GM23248 (cell line): Measurements from ENCODE around the gene CENPVL1. TPM values are rescaled to one million over a fixed set of nuclear protein-coding genes. Genes with fewer than 3 reads are reported as not detected.
"Not testable (repeated sequence)": the region's sequence is repeated elsewhere in the genome, so short reads cannot be mapped to it uniquely, and the experiment has no call there.

Experiments used
- DNase-seq: peaks from one replicate; pipeline ENCODE4 v3.0.0-alpha.2; 2015
- H2AFZ ChIP-seq: fragments of 200-600 bp; sonication (generic); 2 replicates; pipeline ENCODE4 v1.6.1; 2016; ENCODE audit warnings: antibody characterized with exemption
- H3F3A ChIP-seq: fragments of 200-600 bp; sonication (generic); 2 replicates; pipeline ENCODE4 v1.6.1; 2016; ENCODE audit warnings: mild to moderate bottlenecking, antibody characterized with exemption, mixed run types; ENCODE audit not compliant: insufficient read depth
- H3K27ac ChIP-seq: fragments of 200-600 bp; sonication (generic); 2 replicates; pipeline ENCODE4 v1.5.1; 2016; ENCODE audit warnings: mild to moderate bottlenecking
- H3K27me3 ChIP-seq: fragments of 200-600 bp; sonication (generic); replicated peaks from 2 replicates; pipeline ENCODE4 v1.6.1; 2016; ENCODE audit warnings: mild to moderate bottlenecking; ENCODE audit not compliant: insufficient read depth
- H3K36me3 ChIP-seq: fragments of 200-600 bp; sonication (generic); 2 replicates; pipeline ENCODE4 v1.6.1; 2016; ENCODE audit warnings: low read depth, mild to moderate bottlenecking
- H3K4me1 ChIP-seq: fragments of 200-600 bp; sonication (generic); 2 replicates; pipeline ENCODE4 v1.6.1; 2016; ENCODE audit warnings: mild to moderate bottlenecking; ENCODE audit not compliant: insufficient read depth
- H3K4me2 ChIP-seq: fragments of 200-600 bp; sonication (generic); one replicate; pipeline ENCODE4 v1.6.1; 2016; ENCODE audit warnings: mild to moderate bottlenecking; ENCODE audit not compliant: unreplicated experiment
- H3K4me3 ChIP-seq: fragments of 200-600 bp; sonication (generic); 2 replicates; pipeline ENCODE4 v1.5.1; 2016; ENCODE audit warnings: mild to moderate bottlenecking
- H3K79me2 ChIP-seq: fragments of 200-600 bp; sonication (generic); 2 replicates; pipeline ENCODE4 v1.6.1; 2016; ENCODE audit warnings: mild to moderate bottlenecking; ENCODE audit not compliant: insufficient read depth
- H3K9ac ChIP-seq: fragments of 200-600 bp; sonication (generic); 2 replicates; pipeline ENCODE4 v1.6.1; 2016; ENCODE audit warnings: mild to moderate bottlenecking
- H3K9me2 ChIP-seq: fragments of 200-600 bp; sonication (generic); 2 replicates; pipeline ENCODE4 v1.6.1; 2016; ENCODE audit warnings: mixed run types, mild to moderate bottlenecking, moderate library complexity; ENCODE audit not compliant: insufficient read depth
- H3K9me3 ChIP-seq: fragments of 200-600 bp; sonication (generic); one replicate; pipeline ENCODE4 v1.6.1; 2017; ENCODE audit warnings: low read depth
- H4K20me1 ChIP-seq: fragments of 200-600 bp; sonication (generic); 2 replicates; pipeline ENCODE4 v1.6.0; 2016; ENCODE audit not compliant: insufficient read depth
- EZH2 ChIP-seq: fragments of 200-600 bp; sonication (generic); IDR thresholded peaks from 2 replicates; pipeline ENCODE4 v1.6.1; 2018; ENCODE audit warnings: antibody characterized with exemption, mild to moderate bottlenecking; ENCODE audit not compliant: insufficient read depth, poor library complexity, severe bottlenecking
- EZH2phosphoT487 ChIP-seq: fragments of 200-600 bp; sonication (generic); IDR thresholded peaks from 2 replicates; pipeline ENCODE4 v1.6.1; 2018; ENCODE audit warnings: antibody characterized with exemption, moderate library complexity, mild to moderate bottlenecking, low read depth; ENCODE audit not compliant: insufficient read depth
- WGBS, 2 experiments: methylation state at CpG; one replicate each; pipeline ENCODE4 v1.1.6; 2015 to 2017; ENCODE audit warnings: low lambda C conversion rate in 2 of 2, low coverage in 1 of 2; ENCODE audit errors: missing lambda C conversion rate in 2 of 2; 5-methylcytosine and 5-hydroxymethylcytosine counted together
- in situ Hi-C: fragments of 300-500 bp; cut with MboI; formaldehyde crosslinking; loops from 2 replicates; pipeline ENCODE4 v1.15.0; 2020
- polyA plus RNA-seq: library from polyadenylated mRNA; unstranded; fragments of >200 nt; fragmentation: Nextera tagmentation; extraction: Ambion mirVana; gene quantifications from 2 replicates; pipeline ENCODE4 v1.2.1, GENCODE V29; 2016
- total RNA-seq: library from RNA; depleted of rRNA; stranded (reverse); fragments of >200 nt; shearing (Covaris generic); gene quantifications from 2 replicates; pipeline ENCODE4 v1.2.3, GENCODE V29; 2014

CENPVL1 gene
- total and polyA plus RNA-seq, 2 experiments from 2014 or later: not detected

DNA sequence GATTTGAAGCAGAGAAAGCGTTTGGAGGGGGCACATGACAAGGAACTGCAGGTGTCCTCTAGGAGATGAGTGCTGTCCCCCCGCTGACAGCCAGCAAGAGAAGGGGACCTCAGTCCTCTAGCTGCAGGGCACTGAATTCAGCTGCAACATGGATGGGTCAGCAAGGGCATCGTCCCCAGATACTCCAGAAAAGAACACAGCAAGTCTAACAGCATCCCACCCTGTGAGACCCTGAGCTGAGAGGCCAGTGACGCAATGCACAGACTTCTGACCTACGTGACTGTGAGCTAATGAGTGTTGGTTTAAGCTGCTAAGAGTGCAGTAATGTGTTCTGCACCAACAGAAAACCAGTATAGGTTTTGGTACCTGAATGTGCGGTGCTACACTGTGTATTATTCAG, 16.1 kb upstream of the CENPVL1 start:
- TF ChIP-seq EZH2phosphoT487 (no peak), EZH2 (no peak)
- H3K36me3 ChIP-seq: no peaks in the 10 kb centered on the region
- in situ Hi-C loops: no loop called here

DNA sequence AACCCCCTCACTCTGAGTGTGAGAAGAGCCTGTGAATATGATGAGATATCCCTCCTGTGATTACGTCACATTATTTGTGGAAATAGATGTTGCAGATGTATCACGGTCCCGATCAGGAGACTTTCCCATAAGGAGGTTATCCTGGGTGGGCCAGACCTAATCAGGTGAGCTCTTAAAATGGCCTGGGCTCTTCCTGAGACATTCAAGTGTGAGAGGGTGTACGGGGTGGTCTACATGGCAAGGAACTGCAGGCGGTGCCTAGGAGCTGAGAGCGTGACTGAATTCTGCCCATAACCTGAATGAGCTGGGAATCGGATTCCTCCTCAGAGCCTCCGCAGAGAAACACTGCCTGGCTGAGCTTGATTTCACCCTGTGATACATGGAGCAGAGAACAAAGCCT, 12.9 kb upstream of the CENPVL1 start:
- Histone ChIP-seq H3K4me1 (no peaks in the 10 kb centered on the region), H3K27me3 (no peaks in the 10 kb centered on the region), H3K9me2 (no peaks in the 10 kb centered on the region), H3K4me2 (no peak overlapping the region), H3F3A (no peaks in the 10 kb centered on the region), H3K79me2 (no peaks in the 10 kb centered on the region), H4K20me1 (no peaks in the 10 kb centered on the region), H3K9ac (no peak overlapping the region), H3K36me3 (no peaks in the 10 kb centered on the region), H2AFZ (no peak overlapping the region), H3K4me3 (no peak overlapping the region), H3K27ac (no peak overlapping the region), H3K9me3 (no peaks in the 10 kb centered on the region)
- in situ Hi-C loops: no loop called here
- no peak for DNase-seq
- 62 to 68% methylated on average over 6 to 8 of the region's 8 CpGs for WGBS, 2 experiments
- TF ChIP-seq EZH2phosphoT487 (no peak), EZH2 (no peak)

More for the DNA sequence above, 16.1 kb upstream of the CENPVL1 start:
- no peak overlapping the region for H3K9ac ChIP-seq
- no peaks in the 10 kb centered on the region for H3K27me3 ChIP-seq
- DNase-seq: no peak
- 22 to 24% methylated on average over 5 to 6 of the region's 6 CpGs for WGBS, 2 experiments
- H2AFZ ChIP-seq: no peak overlapping the region
- no peaks in the 10 kb centered on the region for H3K4me1 ChIP-seq
- H3K27ac ChIP-seq: no peak overlapping the region
- no peaks in the 10 kb centered on the region for H3K9me2 ChIP-seq
- H3K9me3 ChIP-seq: no peaks in the 10 kb centered on the region
- no peaks in the 10 kb centered on the region for H3K79me2 ChIP-seq
- H3F3A ChIP-seq: no peaks in the 10 kb centered on the region
- no peak overlapping the region for H3K4me2 ChIP-seq
- H4K20me1 ChIP-seq: no peaks in the 10 kb centered on the region
- no peak overlapping the region for H3K4me3 ChIP-seq

DNA sequence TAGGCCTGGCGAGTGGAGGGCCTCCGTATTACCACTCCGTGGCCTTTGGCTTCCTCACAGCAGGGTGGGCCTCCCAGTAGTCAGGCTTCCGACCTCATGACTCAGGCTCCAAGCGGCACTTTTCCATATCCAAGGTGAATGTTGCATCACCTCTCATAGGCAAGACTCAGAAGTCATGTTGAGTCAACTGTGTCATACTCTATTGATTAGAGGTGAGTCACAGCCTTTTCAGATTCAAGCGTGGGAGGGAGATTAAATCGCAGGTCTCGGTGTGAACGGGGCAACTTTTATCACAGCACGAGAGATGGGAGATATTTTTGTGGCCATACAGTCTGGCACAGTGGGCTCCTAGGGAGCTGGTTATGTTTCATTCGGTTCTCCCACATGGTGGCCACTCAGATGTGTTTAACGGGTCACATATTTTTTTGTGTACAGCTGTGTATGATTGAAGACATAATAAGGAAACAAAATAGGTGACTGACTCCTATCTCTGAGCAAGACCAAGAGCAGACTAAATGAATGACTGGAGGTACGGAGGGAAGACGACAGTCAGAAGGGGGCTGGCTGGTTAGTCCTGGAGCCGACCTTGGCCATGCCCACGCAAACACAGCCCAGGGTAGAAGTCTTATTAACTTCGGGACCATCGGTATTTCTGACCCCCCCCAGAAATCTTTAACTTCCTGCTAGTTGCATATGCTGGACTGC, 2.8 kb downstream of the CENPVL1 start:
- in situ Hi-C loops, H3K9ac ChIP-seq, H4K20me1 ChIP-seq, H3K9me3 ChIP-seq, H3K4me1 ChIP-seq, H3K4me3 ChIP-seq, H3K9me2 ChIP-seq, H3K36me3 ChIP-seq, DNase-seq, H3K79me2 ChIP-seq, H3K4me2 ChIP-seq, H3F3A ChIP-seq, H3K27me3 ChIP-seq, H2AFZ ChIP-seq, H3K27ac ChIP-seq: not testable (repeated sequence)
- no CpG with 5 or more reads among the region's 18 CpGs for WGBS, 2 experiments

DNA sequence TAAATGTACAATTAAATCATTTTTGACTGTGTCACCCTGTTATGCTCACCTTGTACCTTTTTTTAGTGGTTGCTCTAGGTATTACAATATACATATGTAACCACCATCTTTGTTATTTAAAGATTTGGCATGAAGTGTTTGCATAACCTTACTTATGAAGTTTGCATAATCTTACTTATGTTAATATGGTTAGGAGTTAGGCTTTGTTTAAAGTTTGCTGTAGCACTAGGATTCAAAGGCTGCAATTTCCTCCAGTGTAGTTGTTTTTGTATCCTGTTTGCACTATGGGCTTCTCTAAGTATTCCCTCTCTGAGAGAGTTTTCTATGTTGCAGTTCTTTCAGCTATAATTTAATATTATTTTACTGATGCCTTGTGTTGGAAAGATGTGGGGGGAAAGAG, 17.9 kb downstream of the CENPVL1 start:
- H3K9me2 ChIP-seq: no peaks in the 10 kb centered on the region
- H2AFZ ChIP-seq: no peak overlapping the region
- H3K9ac ChIP-seq: no peak overlapping the region
- no peaks in the 10 kb centered on the region for H3K36me3 ChIP-seq
- H3K4me2 ChIP-seq: no peak overlapping the region
- no peak for DNase-seq
- H3K27me3 ChIP-seq: no peaks in the 10 kb centered on the region
- H3K27ac ChIP-seq: no peak overlapping the region
- H3K4me1 ChIP-seq: no peaks in the 10 kb centered on the region
- no peaks in the 10 kb centered on the region for H4K20me1 ChIP-seq
- TF ChIP-seq EZH2 (no peak), EZH2phosphoT487 (no peak)
- in situ Hi-C loops: loop anchor here (25.0 kb wide), 1 partner anchor 184 kb away; no protein-coding TSS in a partner anchor
- no peaks in the 10 kb centered on the region for H3K79me2 ChIP-seq
- no peaks in the 10 kb centered on the region for H3K9me3 ChIP-seq
- no peak overlapping the region for H3K4me3 ChIP-seq
- no peaks in the 10 kb centered on the region for H3F3A ChIP-seq

DNA sequence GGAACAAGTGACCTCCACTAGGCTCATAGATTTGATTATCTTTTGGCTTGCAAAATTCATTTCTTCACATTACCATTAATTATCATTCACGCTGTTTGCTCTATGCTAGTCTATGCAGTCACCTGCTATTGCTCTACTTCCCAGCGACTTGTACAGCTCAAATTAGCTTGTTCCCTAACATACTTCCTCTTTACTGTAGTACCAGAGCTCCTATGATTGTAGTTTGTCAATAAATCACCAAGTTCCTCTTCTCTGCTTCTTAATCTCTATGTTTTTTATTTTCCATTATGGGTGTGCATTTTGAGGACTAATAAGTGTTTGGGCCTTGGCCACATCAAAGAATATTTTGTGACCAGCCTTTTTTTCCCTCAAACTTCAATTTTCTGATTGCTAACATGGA, 26.8 kb downstream of the CENPVL1 start:
- H3K4me3 ChIP-seq: no peak overlapping the region
- no peaks in the 10 kb centered on the region for H4K20me1 ChIP-seq
- no peaks in the 10 kb centered on the region for H3K27me3 ChIP-seq
- H2AFZ ChIP-seq: no peak overlapping the region
- no peaks in the 10 kb centered on the region for H3K9me3 ChIP-seq
- no peak overlapping the region for H3K9ac ChIP-seq
- no peaks in the 10 kb centered on the region for H3K79me2 ChIP-seq
- no peaks in the 10 kb centered on the region for H3F3A ChIP-seq
- in situ Hi-C loops: loop anchor here (25.0 kb wide), 1 partner anchor 175 kb away; no protein-coding TSS in a partner anchor
- no peaks in the 10 kb centered on the region for H3K36me3 ChIP-seq
- 37 to 38% methylated on average over 2 of the region's 2 CpGs for WGBS, 2 experiments
- H3K9me2 ChIP-seq: no peaks in the 10 kb centered on the region
- H3K4me1 ChIP-seq: no peaks in the 10 kb centered on the region
- no peak overlapping the region for H3K4me2 ChIP-seq
- TF ChIP-seq EZH2phosphoT487 (no peak), EZH2 (no peak)
- no peak overlapping the region for H3K27ac ChIP-seq
- DNase-seq: no peak
